ENCODE measurements around the gene REG3G. TPM values are rescaled to one million over a fixed set of nuclear protein-coding genes. Genes with fewer than 3 reads are reported as not detected.

REG3G gene
- total RNA-seq, 1 experiment from 2014 or later, result not detected

DNA sequence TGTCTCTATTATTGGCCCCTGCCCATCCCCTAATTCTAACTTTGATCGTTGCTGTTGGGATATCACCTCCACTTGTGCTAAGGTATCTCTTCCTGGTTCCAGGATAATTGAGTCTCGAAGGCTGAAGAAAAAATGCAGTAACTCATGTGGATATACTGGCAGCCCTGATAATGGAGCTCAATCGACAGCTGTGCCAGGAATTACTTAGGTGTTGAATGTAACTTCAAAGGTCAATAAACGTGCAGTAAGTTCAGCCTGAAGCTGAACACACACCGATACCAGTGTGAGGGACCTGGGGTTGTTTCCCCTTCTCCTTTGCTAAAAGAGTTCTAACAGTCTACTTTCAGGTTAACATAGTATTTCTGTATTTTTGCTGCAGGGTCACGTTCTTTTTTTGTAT is 11.9 kb upstream of the REG3G start:
- Histone ChIP-seq H3K4me3 (ENCODE audit: low read depth, low read length, poor library complexity, severe bottlenecking) (no peak overlapping the region), H3K27ac (ENCODE audit: low read depth, low read length, poor library complexity, severe bottlenecking) (no peak overlapping the region), H3K27me3 (replicated peaks; ENCODE audit: insufficient read depth, low read depth, low read length, poor library complexity) (no peaks in the 10 kb centered on the region), H3K4me1 (ENCODE audit: insufficient read depth, low read length, poor library complexity, severe bottlenecking) (no peaks in the 10 kb centered on the region), H3K9me3 (ENCODE audit: low read depth, low read length, poor library complexity, severe bottlenecking) (no peaks in the 10 kb centered on the region), H3K36me3 (ENCODE audit: insufficient read depth, low read length, poor library complexity, severe bottlenecking) (no peaks in the 10 kb centered on the region)
- intact Hi-C loops (cut with micrococcal nuclease; ENCODE audit: unreplicated experiment), result no loop called here
- ChIA-PET CTCF (no interaction called here), POLR2A (ENCODE audit: low non-redundant PET) (no interaction called here)
- TF ChIP-seq EZH2 (IDR thresholded peaks at IDR 0.05; ENCODE audit: borderline replicate concordance, low read depth, low read length, poor library complexity, severe bottlenecking), result no peak
- TF ChIP-seq, protein P1, sequence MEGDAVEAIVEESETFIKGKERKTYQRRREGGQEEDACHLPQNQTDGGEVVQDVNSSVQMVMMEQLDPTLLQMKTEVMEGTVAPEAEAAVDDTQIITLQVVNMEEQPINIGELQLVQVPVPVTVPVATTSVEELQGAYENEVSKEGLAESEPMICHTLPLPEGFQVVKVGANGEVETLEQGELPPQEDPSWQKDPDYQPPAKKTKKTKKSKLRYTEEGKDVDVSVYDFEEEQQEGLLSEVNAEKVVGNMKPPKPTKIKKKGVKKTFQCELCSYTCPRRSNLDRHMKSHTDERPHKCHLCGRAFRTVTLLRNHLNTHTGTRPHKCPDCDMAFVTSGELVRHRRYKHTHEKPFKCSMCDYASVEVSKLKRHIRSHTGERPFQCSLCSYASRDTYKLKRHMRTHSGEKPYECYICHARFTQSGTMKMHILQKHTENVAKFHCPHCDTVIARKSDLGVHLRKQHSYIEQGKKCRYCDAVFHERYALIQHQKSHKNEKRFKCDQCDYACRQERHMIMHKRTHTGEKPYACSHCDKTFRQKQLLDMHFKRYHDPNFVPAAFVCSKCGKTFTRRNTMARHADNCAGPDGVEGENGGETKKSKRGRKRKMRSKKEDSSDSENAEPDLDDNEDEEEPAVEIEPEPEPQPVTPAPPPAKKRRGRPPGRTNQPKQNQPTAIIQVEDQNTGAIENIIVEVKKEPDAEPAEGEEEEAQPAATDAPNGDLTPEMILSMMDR (conservative IDR thresholded peaks at IDR 0.05; ENCODE audit: low read depth, low read length), result no peak
- no peak for DNase-seq (ENCODE audit: low spot score)
- no TSS peak for BruUV-seq (replicated peaks)

DNA sequence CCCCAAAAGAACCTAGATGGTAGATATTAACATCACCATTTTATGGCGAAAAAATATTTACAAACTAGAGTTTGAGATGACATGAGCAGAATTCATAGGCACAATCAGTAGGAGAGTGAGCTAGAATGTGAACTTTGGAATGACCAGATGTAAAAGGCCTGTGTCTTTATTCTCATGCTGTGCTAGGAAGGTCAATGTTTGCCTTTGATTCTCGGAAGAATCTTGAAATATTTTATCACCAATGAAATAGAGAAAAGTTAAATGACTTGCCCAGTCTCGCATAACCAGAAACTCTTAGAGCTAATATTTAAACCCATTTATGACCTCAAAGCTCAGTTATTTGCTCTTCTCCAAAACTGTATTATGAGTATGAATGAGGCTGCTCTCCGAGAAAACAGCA is 9.2 kb upstream of the REG3G start:
- Histone ChIP-seq H3K27me3 (replicated peaks; ENCODE audit: insufficient read depth, low read depth, low read length, poor library complexity) (no peaks in the 10 kb centered on the region), H3K36me3 (ENCODE audit: insufficient read depth, low read length, poor library complexity, severe bottlenecking) (no peaks in the 10 kb centered on the region), H3K9me3 (ENCODE audit: low read depth, low read length, poor library complexity, severe bottlenecking) (no peaks in the 10 kb centered on the region), H3K27ac (ENCODE audit: low read depth, low read length, poor library complexity, severe bottlenecking) (no peak overlapping the region), H3K4me1 (ENCODE audit: insufficient read depth, low read length, poor library complexity, severe bottlenecking) (no peaks in the 10 kb centered on the region), H3K4me3 (ENCODE audit: low read depth, low read length, poor library complexity, severe bottlenecking) (no peak overlapping the region)
- ChIA-PET CTCF (no interaction called here), POLR2A (ENCODE audit: low non-redundant PET) (no interaction called here)
- no TSS peak for BruUV-seq (replicated peaks)
- intact Hi-C loops (cut with micrococcal nuclease; ENCODE audit: unreplicated experiment), result no loop called here
- DNase-seq (ENCODE audit: low spot score), result no peak
- TF ChIP-seq EZH2 (IDR thresholded peaks at IDR 0.05; ENCODE audit: borderline replicate concordance, low read depth, low read length, poor library complexity, severe bottlenecking), result no peak
- TF ChIP-seq, protein P1 (conservative IDR thresholded peaks at IDR 0.05; ENCODE audit: low read depth, low read length), result no peak

DNA sequence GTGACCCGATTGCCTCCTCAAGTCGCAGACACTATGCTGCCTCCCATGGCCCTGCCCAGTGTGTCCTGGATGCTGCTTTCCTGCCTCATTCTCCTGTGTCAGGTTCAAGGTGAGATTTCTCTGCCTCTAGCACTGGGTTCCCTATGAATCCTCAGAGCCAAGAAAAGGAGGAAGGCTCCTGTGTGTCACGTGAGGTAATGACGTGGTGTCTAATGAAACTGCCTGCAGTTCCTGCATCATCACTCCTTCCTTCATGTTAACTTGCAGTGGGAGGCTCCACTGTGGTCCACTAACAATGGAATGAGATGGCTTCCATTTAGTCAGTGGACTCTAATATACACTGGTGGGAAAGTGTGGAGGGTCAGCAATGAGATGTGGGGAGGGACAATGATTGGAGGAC is 559 bp downstream of the REG3G start:
- Histone ChIP-seq H3K27ac (ENCODE audit: low read depth, low read length, poor library complexity, severe bottlenecking) (no peak overlapping the region), H3K4me1 (ENCODE audit: insufficient read depth, low read length, poor library complexity, severe bottlenecking) (no peaks in the 10 kb centered on the region), H3K27me3 (replicated peaks; ENCODE audit: insufficient read depth, low read depth, low read length, poor library complexity) (no peaks in the 10 kb centered on the region), H3K4me3 (ENCODE audit: low read depth, low read length, poor library complexity, severe bottlenecking) (no peak overlapping the region), H3K9me3 (ENCODE audit: low read depth, low read length, poor library complexity, severe bottlenecking) (no peaks in the 10 kb centered on the region), H3K36me3 (ENCODE audit: insufficient read depth, low read length, poor library complexity, severe bottlenecking) (no peaks in the 10 kb centered on the region)
- BruUV-seq (replicated peaks), result no TSS peak
- CTCF ChIA-PET, result no interaction called here
- POLR2A ChIA-PET (ENCODE audit: low non-redundant PET), result no interaction called here
- intact Hi-C loops (cut with micrococcal nuclease; ENCODE audit: unreplicated experiment), result no loop called here
- DNase-seq (ENCODE audit: low spot score), result no peak
- TF ChIP-seq, protein P1 (conservative IDR thresholded peaks at IDR 0.05; ENCODE audit: low read depth, low read length), result no peak
- TF ChIP-seq EZH2 (IDR thresholded peaks at IDR 0.05; ENCODE audit: borderline replicate concordance, low read depth, low read length, poor library complexity, severe bottlenecking), result no peak

Data from A673 (cell line).